Fibroblast of mammary gland (primary cell): ENCODE measurements around the gene GZMB.
"Not testable (repeated sequence)": the region's sequence is repeated elsewhere in the genome, so short reads cannot be mapped to it uniquely, and the experiment has no call there.

Source experiments
- DNase-seq: peaks from one replicate; pipeline ENCODE4 v3.0.0-alpha.2; 2010; ENCODE audit warnings: low read depth
- H3K4me3 ChIP-seq: 2 replicates; pipeline ENCODE4 v1.5.1; 2011; ENCODE audit warnings: low read depth, mild to moderate bottlenecking, low read length, moderate library complexity; ENCODE audit not compliant: control insufficient read depth
- CTCF ChIP-seq: conservative IDR thresholded peaks from 2 replicates; pipeline ENCODE4 v1.5.1; 2011; ENCODE audit warnings: low read depth, low read length, inconsistent platforms; ENCODE audit not compliant: control insufficient read depth, insufficient read depth

GZMB gene

DNA sequence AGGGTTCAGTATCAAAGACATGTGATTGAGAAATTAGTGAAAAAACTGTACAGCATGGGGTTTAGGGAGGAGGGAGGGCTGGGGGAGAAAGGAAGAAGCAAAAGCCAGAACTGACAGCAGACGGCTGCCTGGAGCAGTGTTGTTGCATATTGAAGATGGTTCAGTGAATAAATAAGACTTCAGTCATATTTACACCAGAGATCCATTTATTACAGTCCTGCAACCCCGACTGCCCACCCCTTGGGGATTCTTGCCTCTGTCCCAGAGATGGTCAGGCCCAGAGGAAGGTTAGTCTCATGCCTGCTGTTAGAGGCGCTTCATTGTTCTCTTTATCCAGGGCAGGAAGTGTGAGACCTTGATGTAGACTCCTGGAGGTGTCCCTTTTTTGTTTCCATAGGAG lies 27.7 kb downstream of the GZMB start:
- TF ChIP-seq CTCF: no peak
- no peak for DNase-seq

DNA sequence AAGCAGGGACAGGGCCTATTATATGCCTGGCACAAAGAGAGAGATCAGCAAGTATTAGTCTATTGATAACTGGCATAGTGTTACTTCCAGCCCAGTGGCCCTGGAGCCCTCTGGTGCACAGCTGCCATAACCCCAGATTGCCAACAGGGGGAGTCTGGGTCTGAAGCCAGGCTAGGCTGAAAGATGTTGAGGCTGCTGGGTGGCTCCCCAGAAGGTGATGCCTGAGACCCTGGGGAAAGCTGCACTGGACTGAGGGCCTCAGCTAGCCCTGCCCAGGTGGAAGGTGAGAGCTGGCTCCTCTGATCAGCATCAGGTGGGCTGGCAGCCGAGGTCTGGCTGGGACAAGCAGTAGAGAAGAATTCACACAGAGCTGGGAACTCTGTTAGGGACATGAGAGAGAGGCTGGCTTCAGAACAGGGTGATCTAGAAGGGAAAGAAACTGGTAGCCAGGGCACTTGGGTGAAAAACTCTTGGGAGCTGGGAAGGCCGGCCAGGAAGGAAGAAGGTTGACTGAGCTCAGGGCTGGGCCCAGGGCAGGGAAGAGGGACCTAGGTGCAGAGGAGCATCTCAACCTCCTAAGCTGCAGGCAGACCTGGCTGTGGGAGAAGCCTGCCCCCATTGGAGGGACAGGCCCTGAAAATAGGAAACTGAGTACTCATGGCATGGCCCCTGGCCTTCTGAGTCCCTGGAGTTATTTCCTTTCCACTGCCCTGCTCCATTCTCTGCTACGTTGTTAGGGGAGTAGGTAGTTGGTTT lies 28.4 kb downstream of the GZMB start:
- TF ChIP-seq CTCF: peak; percentile 55
- no peak overlapping the region for H3K4me3 ChIP-seq
- peak; percentile 2 for DNase-seq

More for the DNA sequence above, 27.7 kb downstream of the GZMB start:
- no peak overlapping the region for H3K4me3 ChIP-seq

GRCh38 chr14:24597403-24597802 lies 36.6 kb downstream of the GZMB start:
- no peak overlapping the region for H3K4me3 ChIP-seq
- DNase-seq: no peak
- no peak for TF ChIP-seq CTCF

DNA sequence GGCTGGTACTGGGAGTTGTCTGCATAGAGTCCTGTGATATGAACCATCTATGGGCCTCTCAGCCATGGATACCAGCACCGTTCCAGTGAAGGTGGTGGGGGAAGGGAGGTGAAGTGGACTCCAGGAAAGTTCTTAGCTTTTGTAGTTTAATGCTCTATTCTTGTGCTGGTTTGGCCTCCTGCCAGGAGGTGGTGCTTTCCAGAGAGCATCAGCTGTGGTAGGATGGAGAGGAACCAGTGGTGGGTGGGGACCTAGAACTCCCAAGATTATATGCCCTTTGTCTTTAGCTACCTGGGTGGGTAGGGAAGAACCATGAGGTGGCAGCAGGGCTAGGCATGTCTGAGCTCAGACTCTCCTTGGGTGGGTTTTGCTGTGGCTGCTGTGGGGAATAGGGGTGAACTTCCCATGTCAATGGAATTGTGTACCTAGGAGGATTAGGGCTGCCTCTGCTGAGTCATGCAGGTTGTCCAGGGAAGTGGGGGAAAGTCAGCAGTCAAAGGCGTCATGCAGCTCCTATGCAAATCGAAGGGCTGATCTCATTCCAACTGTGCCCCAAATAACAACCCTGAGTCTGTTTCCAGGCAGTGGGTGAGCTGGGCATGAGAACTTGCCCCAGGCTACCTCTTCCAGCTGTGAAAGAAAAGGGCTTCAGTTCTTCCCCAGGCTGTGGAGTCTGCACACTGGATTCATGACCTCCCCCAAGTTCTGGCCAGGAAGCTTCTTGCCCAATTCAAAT lies 38.7 kb downstream of the GZMB start:
- DNase-seq: no peak
- no peak for TF ChIP-seq CTCF
- no peak overlapping the region for H3K4me3 ChIP-seq

DNA sequence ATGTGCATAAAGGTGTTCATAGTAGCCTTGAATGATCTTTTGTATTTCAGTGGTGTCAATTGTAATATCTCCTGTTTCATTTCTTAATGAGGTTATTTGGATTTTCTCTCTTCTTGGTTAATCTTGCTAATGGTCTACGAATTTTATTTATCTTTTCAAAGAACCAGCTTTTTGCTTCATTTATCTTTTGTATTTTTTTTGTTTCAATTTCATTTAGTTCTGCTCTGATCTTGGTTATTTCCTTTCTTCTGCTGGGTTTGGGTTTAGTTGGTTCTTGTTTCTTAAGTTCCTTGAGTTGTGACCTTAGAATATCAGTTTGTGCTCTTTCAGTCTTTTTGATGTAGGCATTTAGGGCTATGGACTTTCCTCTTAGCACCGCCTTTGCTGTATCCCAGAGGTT lies 43.0 kb downstream of the GZMB start:
- H3K4me3 ChIP-seq, DNase-seq: not testable (repeated sequence)

GRCh38 chr14:24584402-24584801 lies 49.6 kb downstream of the GZMB start:
- DNase-seq: not testable (repeated sequence)

More at GRCh38 chr14:24584402-24584801, 49.6 kb downstream of the GZMB start:
- not testable (repeated sequence) for H3K4me3 ChIP-seq
